ENCODE data around the gene TAT. TPM values are rescaled to one million over a fixed set of nuclear protein-coding genes. Genes with fewer than 3 reads are reported as not detected.
A peak's percentile ranks its signal among the peaks of the same experiment; 100 is the strongest.
"Not testable (repeated sequence)": the region's sequence is repeated elsewhere in the genome, so short reads cannot be mapped to it uniquely, and the experiment has no call there.

The TAT gene
- total RNA-seq, 1 experiment from 2014 or later, result 0.13 TPM

DNA sequence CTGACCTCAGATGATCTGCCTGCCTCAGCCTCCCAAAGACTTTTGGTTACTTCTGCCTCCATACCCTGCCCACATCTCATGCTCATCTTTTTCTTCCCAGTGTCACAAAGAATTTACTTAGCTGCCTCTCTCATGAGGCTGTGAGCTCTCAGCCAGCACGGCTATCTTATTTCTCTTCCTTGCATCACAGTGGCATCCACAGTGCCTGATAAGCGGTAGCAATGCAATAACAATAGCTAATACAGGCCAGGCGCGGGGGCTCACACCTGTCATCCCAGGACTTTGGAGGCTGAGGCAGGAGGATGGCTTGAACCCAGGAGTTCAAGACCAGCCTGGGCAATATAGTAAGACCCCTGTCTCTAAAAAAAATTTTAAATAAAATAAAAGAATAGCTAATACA is 33.6 kb upstream of the TAT start:
- H3K9me3 ChIP-seq (ENCODE audit: insufficient read depth, low read depth), result no peaks in the 10 kb centered on the region
- no peaks in the 10 kb centered on the region for H3K27me3 ChIP-seq (ENCODE audit: insufficient read depth, low read depth)
- H3K4me1 ChIP-seq (replicated peaks; ENCODE audit: insufficient read depth), result peaks cover 19% of the 10 kb centered on the region
- intact Hi-C loops (cut with micrococcal nuclease; ENCODE audit: unreplicated experiment), result loop anchor here (2.0 kb wide), 2 partner anchors 46 to 198 kb away; no protein-coding TSS in a partner anchor
- H3K4me3 ChIP-seq, result no peak overlapping the region
- H3F3A ChIP-seq (ENCODE audit: insufficient read depth, low read depth), result peaks cover 14% of the 10 kb centered on the region; the same call in 1 of the 2 replicates
- H3K4me2 ChIP-seq, result 0 out of 2 replicates have a peak overlapping the region, but pooled peaks have one; percentile 46
- H3K36me3 ChIP-seq (ENCODE audit: low read depth), result no peaks in the 10 kb centered on the region
- H4K20me1 ChIP-seq (ENCODE audit: insufficient read depth), result no peaks in the 10 kb centered on the region
- no peak for TF ChIP-seq EZH2 (IDR thresholded peaks at IDR 0.05; ENCODE audit: low read depth)
- TF ChIP-seq, protein P1, sequence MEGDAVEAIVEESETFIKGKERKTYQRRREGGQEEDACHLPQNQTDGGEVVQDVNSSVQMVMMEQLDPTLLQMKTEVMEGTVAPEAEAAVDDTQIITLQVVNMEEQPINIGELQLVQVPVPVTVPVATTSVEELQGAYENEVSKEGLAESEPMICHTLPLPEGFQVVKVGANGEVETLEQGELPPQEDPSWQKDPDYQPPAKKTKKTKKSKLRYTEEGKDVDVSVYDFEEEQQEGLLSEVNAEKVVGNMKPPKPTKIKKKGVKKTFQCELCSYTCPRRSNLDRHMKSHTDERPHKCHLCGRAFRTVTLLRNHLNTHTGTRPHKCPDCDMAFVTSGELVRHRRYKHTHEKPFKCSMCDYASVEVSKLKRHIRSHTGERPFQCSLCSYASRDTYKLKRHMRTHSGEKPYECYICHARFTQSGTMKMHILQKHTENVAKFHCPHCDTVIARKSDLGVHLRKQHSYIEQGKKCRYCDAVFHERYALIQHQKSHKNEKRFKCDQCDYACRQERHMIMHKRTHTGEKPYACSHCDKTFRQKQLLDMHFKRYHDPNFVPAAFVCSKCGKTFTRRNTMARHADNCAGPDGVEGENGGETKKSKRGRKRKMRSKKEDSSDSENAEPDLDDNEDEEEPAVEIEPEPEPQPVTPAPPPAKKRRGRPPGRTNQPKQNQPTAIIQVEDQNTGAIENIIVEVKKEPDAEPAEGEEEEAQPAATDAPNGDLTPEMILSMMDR (conservative IDR thresholded peaks at IDR 0.05), result no peak
- H3K9me2 ChIP-seq (ENCODE audit: insufficient read depth), result no peaks in the 10 kb centered on the region
- H2AFZ ChIP-seq, result no peak overlapping the region
- H3K27ac ChIP-seq, result no peak overlapping the region
- no peaks in the 10 kb centered on the region for H3K79me2 ChIP-seq (ENCODE audit: low read depth)
- no TSS peak for BruUV-seq (replicated peaks)
- ChIA-PET POLR2A (ENCODE audit: unreplicated experiment) (interaction anchor here (0.6 kb wide), 2 partner anchors 69 to 106 kb away, joined by 4 read pairs; no protein-coding TSS in a partner anchor), CTCF (interaction anchor here (0.5 to 2.5 kb wide), 10 partner anchors 34 to 463 kb away, joined by 3 to 22 read pairs (median 8); partner anchors contain the start of gene CHST4)
- DNase-seq, result no peak

DNA sequence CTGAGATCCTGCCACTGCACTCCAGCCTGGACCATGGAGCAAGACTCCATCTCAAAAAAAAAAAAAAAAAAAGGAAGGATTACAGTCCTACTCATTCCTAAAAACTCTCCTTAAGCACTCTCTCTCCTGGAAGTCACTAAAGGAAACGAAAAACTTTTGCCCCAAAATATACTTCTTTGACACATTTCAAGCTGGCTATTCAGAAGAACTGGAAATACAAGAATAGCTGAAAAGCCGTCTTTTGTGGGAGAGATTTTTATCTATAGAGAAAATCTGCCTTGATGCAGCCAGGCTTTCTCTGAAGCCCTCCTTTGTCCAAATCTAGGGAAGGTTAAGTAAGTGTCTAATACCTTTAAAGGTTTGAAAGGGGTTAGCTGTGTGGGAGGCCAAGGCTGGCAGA is 32.2 kb upstream of the TAT start:
- intact Hi-C loops (cut with micrococcal nuclease; ENCODE audit: unreplicated experiment), result no loop called here

DNA sequence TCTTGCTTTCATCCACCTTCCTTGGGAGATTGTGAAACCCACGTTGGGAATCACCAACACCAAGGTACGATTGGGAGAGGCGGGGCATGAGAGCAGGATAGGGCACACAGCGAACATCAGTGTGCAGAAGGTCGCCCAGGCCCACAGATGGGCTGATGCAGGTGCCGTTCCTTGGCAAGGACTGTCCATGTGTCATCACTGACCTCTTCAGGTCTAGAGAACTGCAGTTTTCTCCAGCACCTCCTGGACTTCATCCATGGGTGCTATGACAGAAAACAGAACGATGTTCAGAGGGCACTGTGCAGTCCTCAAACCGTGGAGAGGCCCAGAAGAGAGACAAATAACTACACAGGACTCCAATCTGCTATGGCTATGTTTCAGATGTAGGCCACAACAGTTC is 23.9 kb upstream of the TAT start:
- peaks cover 9% of the 10 kb centered on the region; the same call in 1 of the 2 replicates for H3K4me1 ChIP-seq (replicated peaks; ENCODE audit: insufficient read depth)
- no peak overlapping the region for H2AFZ ChIP-seq
- no peak overlapping the region for H3K4me3 ChIP-seq
- H3K4me2 ChIP-seq, result no peak overlapping the region
- no TSS peak for BruUV-seq (replicated peaks)
- CTCF ChIA-PET, result no interaction called here
- H3F3A ChIP-seq (ENCODE audit: insufficient read depth, low read depth), result no peaks in the 10 kb centered on the region
- no peaks in the 10 kb centered on the region for H3K9me3 ChIP-seq (ENCODE audit: insufficient read depth, low read depth)
- H3K9me2 ChIP-seq (ENCODE audit: insufficient read depth), result no peaks in the 10 kb centered on the region
- H3K79me2 ChIP-seq (ENCODE audit: low read depth), result no peaks in the 10 kb centered on the region
- no peak for DNase-seq
- no peaks in the 10 kb centered on the region for H3K36me3 ChIP-seq (ENCODE audit: low read depth)
- TF ChIP-seq, protein P1 (conservative IDR thresholded peaks at IDR 0.05), result no peak
- no peak for TF ChIP-seq EZH2 (IDR thresholded peaks at IDR 0.05; ENCODE audit: low read depth)
- no peaks in the 10 kb centered on the region for H3K27me3 ChIP-seq (ENCODE audit: insufficient read depth, low read depth)
- POLR2A ChIA-PET (ENCODE audit: unreplicated experiment), result no interaction called here
- no peaks in the 10 kb centered on the region for H4K20me1 ChIP-seq (ENCODE audit: insufficient read depth)
- intact Hi-C loops (cut with micrococcal nuclease; ENCODE audit: unreplicated experiment), result no loop called here
- H3K27ac ChIP-seq, result no peak overlapping the region

More for the DNA sequence above, 32.2 kb upstream of the TAT start:
- no peak overlapping the region for H3K27ac ChIP-seq
- H2AFZ ChIP-seq, result no peak overlapping the region
- H3K9me3 ChIP-seq (ENCODE audit: insufficient read depth, low read depth), result no peaks in the 10 kb centered on the region
- H3K27me3 ChIP-seq (ENCODE audit: insufficient read depth, low read depth), result no peaks in the 10 kb centered on the region
- H3K79me2 ChIP-seq (ENCODE audit: low read depth), result no peaks in the 10 kb centered on the region
- H3K4me3 ChIP-seq, result no peak overlapping the region
- ChIA-PET CTCF (interaction anchor here (1.2 kb wide), 1 partner anchor 44 kb away, joined by 5 read pairs; no protein-coding TSS in a partner anchor), POLR2A (ENCODE audit: unreplicated experiment) (interaction anchor here (0.7 kb wide), 1 partner anchor 127 kb away, joined by 22 read pairs; no protein-coding TSS in a partner anchor)
- BruUV-seq (replicated peaks), result no TSS peak
- TF ChIP-seq, protein P1 (conservative IDR thresholded peaks at IDR 0.05), result no peak
- no peak for TF ChIP-seq EZH2 (IDR thresholded peaks at IDR 0.05; ENCODE audit: low read depth)
- H3K9me2 ChIP-seq (ENCODE audit: insufficient read depth), result no peaks in the 10 kb centered on the region
- peak overlapping the region; percentile 31; the same call in 1 of the 2 replicates for H3K4me2 ChIP-seq
- H4K20me1 ChIP-seq (ENCODE audit: insufficient read depth), result no peaks in the 10 kb centered on the region
- H3K4me1 ChIP-seq (replicated peaks; ENCODE audit: insufficient read depth), result peaks cover 19% of the 10 kb centered on the region
- DNase-seq, result peak in 1 of 2 experiments; percentile 65
- H3F3A ChIP-seq (ENCODE audit: insufficient read depth, low read depth), result peaks cover 14% of the 10 kb centered on the region; the same call in 1 of the 2 replicates
- H3K36me3 ChIP-seq (ENCODE audit: low read depth), result no peaks in the 10 kb centered on the region

DNA sequence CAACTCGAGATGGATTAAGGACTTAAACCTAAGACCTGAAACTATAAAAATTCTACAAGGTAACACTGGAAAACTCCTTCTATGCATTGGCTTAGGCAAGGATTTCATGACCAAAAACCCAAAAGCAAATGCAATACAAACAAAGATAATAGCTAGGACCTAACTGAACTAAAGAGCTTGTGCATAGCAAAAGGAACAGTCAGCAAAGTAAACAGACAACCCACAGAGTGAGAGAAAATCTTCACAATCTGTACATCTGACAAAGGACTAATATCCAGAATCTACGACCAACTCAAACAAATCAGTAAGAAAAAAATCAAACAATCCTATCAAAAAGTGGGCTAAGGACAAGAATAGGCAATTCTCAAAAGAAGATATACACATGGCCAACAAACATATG is 21.5 kb upstream of the TAT start:
- H3F3A ChIP-seq (ENCODE audit: insufficient read depth, low read depth); CTCF ChIA-PET; H3K9me3 ChIP-seq (ENCODE audit: insufficient read depth, low read depth); H3K9me2 ChIP-seq (ENCODE audit: insufficient read depth); H3K27me3 ChIP-seq (ENCODE audit: insufficient read depth, low read depth); H3K4me3 ChIP-seq; H2AFZ ChIP-seq; H3K79me2 ChIP-seq (ENCODE audit: low read depth); intact Hi-C loops (cut with micrococcal nuclease; ENCODE audit: unreplicated experiment); H3K4me2 ChIP-seq; BruUV-seq (replicated peaks); H4K20me1 ChIP-seq (ENCODE audit: insufficient read depth); H3K4me1 ChIP-seq (replicated peaks; ENCODE audit: insufficient read depth); H3K27ac ChIP-seq; H3K36me3 ChIP-seq (ENCODE audit: low read depth): not testable (repeated sequence)
- DNase-seq, result peak in 1 of 2 experiments; percentile 46
- POLR2A ChIA-PET (ENCODE audit: unreplicated experiment), result interaction anchor here (0.8 kb wide), 1 partner anchor 420 kb away, joined by 6 read pairs; no protein-coding TSS in a partner anchor

DNA sequence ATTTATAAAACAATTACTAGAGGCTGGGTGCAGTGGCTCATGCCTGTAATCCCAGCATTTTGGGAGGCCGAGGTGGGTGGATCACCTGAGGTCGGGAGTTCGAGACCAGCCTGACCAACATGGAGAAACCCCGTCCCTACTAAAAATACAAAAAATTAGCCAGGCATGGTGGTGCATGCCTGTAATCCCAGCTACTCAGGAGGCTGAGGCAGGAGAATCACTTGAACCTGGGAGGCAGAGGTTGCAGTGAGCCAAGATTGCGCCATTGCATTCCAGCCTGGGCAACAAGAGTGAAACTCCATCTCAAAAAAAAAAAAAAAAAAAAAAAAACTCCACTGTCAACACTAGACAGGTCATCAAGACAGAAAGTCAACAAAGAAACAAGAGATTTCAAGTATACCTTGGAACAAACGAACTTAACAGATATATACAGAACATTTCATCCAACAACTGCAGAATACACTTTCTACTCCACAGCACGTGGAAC is 18.5 kb upstream of the TAT start:
- H3K27ac ChIP-seq; H3K4me2 ChIP-seq; H3K36me3 ChIP-seq (ENCODE audit: low read depth); H3F3A ChIP-seq (ENCODE audit: insufficient read depth, low read depth); POLR2A ChIA-PET (ENCODE audit: unreplicated experiment); CTCF ChIA-PET; H3K4me1 ChIP-seq (replicated peaks; ENCODE audit: insufficient read depth); H2AFZ ChIP-seq; intact Hi-C loops (cut with micrococcal nuclease; ENCODE audit: unreplicated experiment); H3K9me3 ChIP-seq (ENCODE audit: insufficient read depth, low read depth); H3K79me2 ChIP-seq (ENCODE audit: low read depth); H3K9me2 ChIP-seq (ENCODE audit: insufficient read depth); H4K20me1 ChIP-seq (ENCODE audit: insufficient read depth); BruUV-seq (replicated peaks); H3K4me3 ChIP-seq: not testable (repeated sequence)
- peaks cover 13% of the 10 kb centered on the region; the same call in 1 of the 2 replicates for H3K27me3 ChIP-seq (ENCODE audit: insufficient read depth, low read depth)
- DNase-seq, result peak in 1 of 2 experiments; percentile 52

Measured in PC-9 (cell line).